Measurements from ENCODE around the gene COBL. TPM values are rescaled to one million over a fixed set of nuclear protein-coding genes. Genes with fewer than 3 reads are reported as not detected.
A peak's percentile ranks its signal among the peaks of the same experiment; 100 is the strongest.

COBL gene
- total and polyA plus RNA-seq, 2 of the 8 experiments (the other 6 are each of a cell fraction or from before 2014, with no cell fraction given) = 13.8 to 40.4 TPM

- no peak for DNase-seq (ENCODE audit: low read depth in 1 of 2, low spot score in 2 of 2)
- ChIA-PET CTCF (ENCODE audit: partially characterized antibody) (interaction anchor here (1.0 to 4.9 kb wide), 7 partner anchors 9 to 101 kb away, joined by 3 to 17 read pairs (median 5); no protein-coding TSS in a partner anchor), POLR2A (ENCODE audit: partially characterized antibody) (no interaction called here)
- Histone ChIP-seq H3K27me3 (replicated peaks in 1 of 4; ENCODE audit: control insufficient read depth in 3 of 4, extremely low read depth in 1 of 4, insufficient read depth in 3 of 4, low read length in 3 of 4) (no peaks in the 10 kb centered on the region), H2BK20ac (ENCODE audit: low read length) (no peak overlapping the region), H2AFZ (ENCODE audit: low read length) (no peak overlapping the region), H3K23me2 (ENCODE audit: low read depth, low read length) (no peaks in the 10 kb centered on the region), H2AK5ac (ENCODE audit: low read depth, low read length) (no peak overlapping the region), H4K91ac (replicated peaks; ENCODE audit: insufficient read length, low read length) (no peak overlapping the region), H3K79me1 (ENCODE audit: low read depth, low read length) (peaks cover 10% of the 10 kb centered on the region; the same call in 1 of the 2 replicates), H2BK5ac (ENCODE audit: low read depth, low read length) (no peak overlapping the region), H3K9me3 (ENCODE audit: insufficient read depth in 2 of 2, low read depth in 1 of 2, low read length in 1 of 2) (no peaks in the 10 kb centered on the region), H2BK15ac (ENCODE audit: low read length) (peak overlapping the region; percentile 53; the same call in 1 of the 2 replicates), H4K5ac (ENCODE audit: insufficient read length, low read depth, low read length) (no peak overlapping the region), H3K79me2 (ENCODE audit: control insufficient read depth in 1 of 2, insufficient read depth in 2 of 2, low read length in 2 of 2) (peaks cover 0 to 80% of the 10 kb centered on the region in 2 experiments; a peak in 3 of 4 replicates), H3K27ac (ENCODE audit: low read depth, low read length) (no peak overlapping the region), H3K23ac (ENCODE audit: insufficient read length) (no peak overlapping the region), H2BK12ac (ENCODE audit: low read depth, low read length) (no peak overlapping the region), H4K8ac (ENCODE audit: extremely low read depth, insufficient read depth, low read length) (no peak overlapping the region), H3K9ac (replicated peaks in 1 of 4; ENCODE audit: extremely low read depth in 1 of 4, low read depth in 3 of 4, low read length in 3 of 4) (no peak overlapping the region), H3K56ac (replicated peaks; ENCODE audit: insufficient read length, low read depth, low read length) (no peak overlapping the region), H3K36me3 (ENCODE audit: control insufficient read depth in 2 of 4, insufficient read depth in 4 of 4, low read length in 3 of 4) (no peaks in the 10 kb centered on the region), H3K4me2 (ENCODE audit: insufficient read depth in 1 of 2, low read depth in 2 of 2, low read length in 2 of 2) (no peak overlapping the region), H3K4me1 (replicated peaks in 1 of 4; ENCODE audit: control insufficient read depth in 3 of 4, insufficient read depth in 4 of 4, low read length in 3 of 4) (peaks cover 4 to 18% (median 14%) of the 10 kb centered on the region in 4 experiments; a peak in 6 of 7 replicates), H4K20me1 (replicated peaks in 1 of 2; ENCODE audit: control insufficient read depth in 1 of 2, insufficient read depth in 2 of 2, low read length in 2 of 2) (peaks cover 0 to 9% of the 10 kb centered on the region in 2 experiments), H3K4me3 (ENCODE audit: extremely low read depth in 1 of 4, insufficient read depth in 2 of 4, low read depth in 3 of 4, low read length in 4 of 4) (no peak overlapping the region), H3K4ac (replicated peaks; ENCODE audit: insufficient read length, low read depth, low read length) (no peak overlapping the region), H2BK120ac (replicated peaks; ENCODE audit: low read depth, low read length) (no peak overlapping the region), H3K14ac (ENCODE audit: insufficient read length) (no peak overlapping the region), H3K18ac (ENCODE audit: extremely low read depth, low read length) (peak overlapping the region; percentile 55; the same call in 1 of the 2 replicates)
- FAIRE-seq = no peak
- WGBS, 2 experiments (ENCODE audit: extremely low coverage in 1 of 2, insufficient coverage in 1 of 2, insufficient read length in 1 of 2, insufficient replicate concordance in 2 of 2, low coverage in 1 of 2, low lambda C conversion rate in 2 of 2, missing lambda C conversion rate in 1 of 2) = 93% methylated on average over 10 of the region's 10 CpGs; no CpG with 5 or more reads in 1 of the 2 experiments
- TF ChIP-seq KDM1A (IDR thresholded peaks at IDR 0.05; ENCODE audit: borderline replicate concordance, low read length) (no peak), POU5F1 (IDR thresholded peaks at IDR 0.05; ENCODE audit: low read depth, low read length) (no peak), SP2 (IDR thresholded peaks at IDR 0.05; ENCODE audit: low read length) (no peak), KDM5A (IDR thresholded peaks at IDR 0.05; ENCODE audit: low read length) (no peak)
These were observed 25.7 kb downstream of the COBL start for GRCh38 chr7:51290702-51291540.
